Fibroblast of lung (primary cell): ENCODE results near the gene BLACAT1.

Experiments
- CTCF ChIP-seq, 2 donors: IDR thresholded peaks in 1 of 2; conservative IDR thresholded peaks in 1 of 2; 1 replicate in 1 of 2; 2 replicates in 1 of 2; pipeline ENCODE4 v1.5.1; 2011 to 2012; ENCODE audit warnings: low read length in 2 of 2, control low read depth in 1 of 2, inconsistent platforms in 1 of 2, low read depth in 1 of 2, mild to moderate bottlenecking in 1 of 2
- EZH2 ChIP-seq: IDR thresholded peaks from 2 replicates; pipeline ENCODE4 v1.5.1; 2012; ENCODE audit warnings: low read length, control low read depth, mild to moderate bottlenecking; ENCODE audit errors: missing control alignments

- TF ChIP-seq CTCF (conservative IDR thresholded peaks at IDR 0.05 in 1 of 2, IDR thresholded peaks at IDR 0.05 in 1 of 2; ENCODE audit: low read depth in 1 of 2, low read length in 2 of 2) = no peak
- no peak for TF ChIP-seq EZH2
Observed at GRCh38 chr1:205446828-205447227, 9.0 kb downstream of the BLACAT1 start.
